SK-N-SH (cell line): Measurements from ENCODE around the gene IGFBP3.

Experiments used
- CHD2 ChIP-seq: fragments of 150-350 bp; IDR thresholded peaks from 2 replicates; pipeline ENCODE4 v1.6.1; 2018; ENCODE audit warnings: low read length; ENCODE audit not compliant: partially characterized antibody
- EZH2phosphoT487 ChIP-seq: fragments of 200-600 bp; sonication (generic); IDR thresholded peaks from 2 replicates; pipeline ENCODE4 v1.6.1; 2017; ENCODE audit warnings: low read depth, mixed run types, mild to moderate bottlenecking, antibody characterized with exemption, moderate library complexity, borderline replicate concordance
- TF ChIP-seq, protein P1 (sequence below): IDR thresholded peaks from 2 replicates; pipeline ENCODE4 v1.4.0; 2012; ENCODE audit warnings: low read depth

GRCh38 chr7:45902820-45903219, 18.3 kb downstream of the IGFBP3 start:
- TF ChIP-seq CHD2 (no peak), EZH2phosphoT487 (no peak)
- TF ChIP-seq, protein P1, sequence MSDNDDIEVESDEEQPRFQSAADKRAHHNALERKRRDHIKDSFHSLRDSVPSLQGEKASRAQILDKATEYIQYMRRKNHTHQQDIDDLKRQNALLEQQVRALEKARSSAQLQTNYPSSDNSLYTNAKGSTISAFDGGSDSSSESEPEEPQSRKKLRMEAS = no peak
